ENCODE measurements around the gene C15orf40. TPM values are rescaled to one million over a fixed set of nuclear protein-coding genes. Genes with fewer than 3 reads are reported as not detected.

The C15orf40 gene
- total RNA-seq, 1 donor from 2014 or later, result 22.1 TPM

- intact Hi-C loops (cut with micrococcal nuclease), result loop anchor here (5.0 kb wide), 2 partner anchors 133 to 153 kb away; no protein-coding TSS in a partner anchor
- Mint-ChIP-seq H3K27me3 (ENCODE audit: low read depth) (peaks cover 20% of the 10 kb centered on the region), H3K9me3 (no peaks in the 10 kb centered on the region), H3K36me3 (ENCODE audit: low read depth) (no peaks in the 10 kb centered on the region), H3K4me3 (ENCODE audit: low read depth) (no peak overlapping the region), H3K27ac (no peak overlapping the region), H3K4me1 (ENCODE audit: low read depth) (peaks cover 25% of the 10 kb centered on the region)
- no peak for DNase-seq (ENCODE audit: low spot score)
Observed at GRCh38 chr15:82964890-82965289, 46.5 kb downstream of the C15orf40 start.

- intact Hi-C loops (cut with micrococcal nuclease), result no loop called here
Observed at GRCh38 chr15:82963471-82964341, 47.7 kb downstream of the C15orf40 start.

GRCh38 chr15:82960766-82961165 lies 50.7 kb downstream of the C15orf40 start:
- H3K9me3 Mint-ChIP-seq, result no peaks in the 10 kb centered on the region
- H3K4me3 Mint-ChIP-seq (ENCODE audit: low read depth), result no peak overlapping the region
- H3K27ac Mint-ChIP-seq, result no peak overlapping the region
- DNase-seq (ENCODE audit: low spot score), result no peak
- H3K36me3 Mint-ChIP-seq (ENCODE audit: low read depth), result no peaks in the 10 kb centered on the region
- H3K4me1 Mint-ChIP-seq (ENCODE audit: low read depth), result peaks cover 2% of the 10 kb centered on the region
- intact Hi-C loops (cut with micrococcal nuclease), result no loop called here
- H3K27me3 Mint-ChIP-seq (ENCODE audit: low read depth), result peaks cover 18% of the 10 kb centered on the region

More at GRCh38 chr15:82963471-82964341, 47.7 kb downstream of the C15orf40 start:
- peaks cover 22% of the 10 kb centered on the region for H3K4me1 Mint-ChIP-seq (ENCODE audit: low read depth)
- H3K27me3 Mint-ChIP-seq (ENCODE audit: low read depth), result peaks cover 18% of the 10 kb centered on the region
- H3K36me3 Mint-ChIP-seq (ENCODE audit: low read depth), result no peaks in the 10 kb centered on the region
- no peak overlapping the region for H3K4me3 Mint-ChIP-seq (ENCODE audit: low read depth)
- no peak overlapping the region for H3K27ac Mint-ChIP-seq
- no peaks in the 10 kb centered on the region for H3K9me3 Mint-ChIP-seq
- no peak for DNase-seq (ENCODE audit: low spot score)

- H3K27ac Mint-ChIP-seq, result no peak overlapping the region
- no peaks in the 10 kb centered on the region for H3K4me1 Mint-ChIP-seq (ENCODE audit: low read depth)
- intact Hi-C loops (cut with micrococcal nuclease), result no loop called here
- no peak overlapping the region for H3K4me3 Mint-ChIP-seq (ENCODE audit: low read depth)
- DNase-seq (ENCODE audit: low spot score), result no peak
- no peaks in the 10 kb centered on the region for H3K36me3 Mint-ChIP-seq (ENCODE audit: low read depth)
- peaks cover 18% of the 10 kb centered on the region for H3K27me3 Mint-ChIP-seq (ENCODE audit: low read depth)
- H3K9me3 Mint-ChIP-seq, result no peaks in the 10 kb centered on the region
Observed at GRCh38 chr15:82959423-82959822, 52.0 kb downstream of the C15orf40 start.

- Mint-ChIP-seq H3K27ac (no peak overlapping the region), H3K4me1 (ENCODE audit: low read depth) (no peaks in the 10 kb centered on the region), H3K27me3 (ENCODE audit: low read depth) (peaks cover 18% of the 10 kb centered on the region), H3K4me3 (ENCODE audit: low read depth) (no peak overlapping the region), H3K36me3 (ENCODE audit: low read depth) (no peaks in the 10 kb centered on the region), H3K9me3 (no peaks in the 10 kb centered on the region)
- intact Hi-C loops (cut with micrococcal nuclease), result no loop called here
- DNase-seq (ENCODE audit: low spot score), result no peak
Observed at GRCh38 chr15:82958638-82959037, 52.8 kb downstream of the C15orf40 start.

- H3K27ac Mint-ChIP-seq, result no peak within 1 kb of the TSS
- H3K4me1 Mint-ChIP-seq (ENCODE audit: low read depth), result peaks cover 6% of the 10 kb centered on the region
- peaks cover 8% of the 10 kb centered on the region for H3K36me3 Mint-ChIP-seq (ENCODE audit: low read depth)
- intact Hi-C loops (cut with micrococcal nuclease), result no loop called here
- H3K4me3 Mint-ChIP-seq (ENCODE audit: low read depth), result peak within 1 kb of the TSS; percentile 63
- peaks cover 2% of the 10 kb centered on the region for H3K27me3 Mint-ChIP-seq (ENCODE audit: low read depth)
- DNase-seq (ENCODE audit: low spot score), result peak; percentile 16
- no peaks in the 10 kb centered on the region for H3K9me3 Mint-ChIP-seq
Observed at GRCh38 chr15:82952158-82953081, 59.0 kb downstream of the C15orf40 start, which contains the start of gene HOMER2. TSS of gene HOMER2 (minus strand) at chr15:82952720. CDS start at chr15:82952535, 185 bp downstream.

GRCh38 chr15:82951472-82952157 lies 59.8 kb downstream of the C15orf40 start:
- H3K36me3 Mint-ChIP-seq (ENCODE audit: low read depth), result peaks cover 14% of the 10 kb centered on the region
- peaks cover 4% of the 10 kb centered on the region for H3K27me3 Mint-ChIP-seq (ENCODE audit: low read depth)
- no peak overlapping the region for H3K4me3 Mint-ChIP-seq (ENCODE audit: low read depth)
- DNase-seq (ENCODE audit: low spot score), result no peak
- intact Hi-C loops (cut with micrococcal nuclease), result loop anchor here (1.0 to 2.0 kb wide), 4 partner anchors 15 to 140 kb away; partner anchors contain the start of gene RAMAC
- H3K9me3 Mint-ChIP-seq, result no peaks in the 10 kb centered on the region
- H3K4me1 Mint-ChIP-seq (ENCODE audit: low read depth), result peaks cover 13% of the 10 kb centered on the region
- H3K27ac Mint-ChIP-seq, result no peak overlapping the region

- intact Hi-C loops (cut with micrococcal nuclease), result loop anchor here (1.0 to 2.0 kb wide), 5 partner anchors 14 to 140 kb away; partner anchors contain the start of gene RAMAC
- Mint-ChIP-seq H3K36me3 (ENCODE audit: low read depth) (peaks cover 18% of the 10 kb centered on the region), H3K27me3 (ENCODE audit: low read depth) (peaks cover 8% of the 10 kb centered on the region), H3K27ac (no peak overlapping the region), H3K9me3 (no peaks in the 10 kb centered on the region), H3K4me3 (ENCODE audit: low read depth) (no peak overlapping the region), H3K4me1 (ENCODE audit: low read depth) (peaks cover 17% of the 10 kb centered on the region)
- DNase-seq (ENCODE audit: low spot score), result no peak
Observed at GRCh38 chr15:82950746-82951370, 60.6 kb downstream of the C15orf40 start.

GRCh38 chr15:82950295-82950694 lies 61.1 kb downstream of the C15orf40 start:
- peaks cover 18% of the 10 kb centered on the region for H3K36me3 Mint-ChIP-seq (ENCODE audit: low read depth)
- H3K4me3 Mint-ChIP-seq (ENCODE audit: low read depth), result no peak overlapping the region
- H3K27ac Mint-ChIP-seq, result no peak overlapping the region
- peaks cover 8% of the 10 kb centered on the region for H3K27me3 Mint-ChIP-seq (ENCODE audit: low read depth)
- DNase-seq (ENCODE audit: low spot score), result no peak
- peaks cover 17% of the 10 kb centered on the region for H3K4me1 Mint-ChIP-seq (ENCODE audit: low read depth)
- no peaks in the 10 kb centered on the region for H3K9me3 Mint-ChIP-seq
- intact Hi-C loops (cut with micrococcal nuclease), result loop anchor here (1.0 to 2.0 kb wide), 4 partner anchors 13 to 117 kb away; partner anchors contain the start of gene RAMAC

GRCh38 chr15:82946155-82946701 lies 65.2 kb downstream of the C15orf40 start:
- intact Hi-C loops (cut with micrococcal nuclease), result no loop called here
- Mint-ChIP-seq H3K4me1 (ENCODE audit: low read depth) (peaks cover 15% of the 10 kb centered on the region), H3K4me3 (ENCODE audit: low read depth) (no peak overlapping the region), H3K9me3 (no peaks in the 10 kb centered on the region), H3K27ac (no peak overlapping the region), H3K27me3 (ENCODE audit: low read depth) (peaks cover 6% of the 10 kb centered on the region), H3K36me3 (ENCODE audit: low read depth) (peaks cover 17% of the 10 kb centered on the region)
- no peak for DNase-seq (ENCODE audit: low spot score)

GRCh38 chr15:82945326-82945725 lies 66.1 kb downstream of the C15orf40 start:
- peaks cover 15% of the 10 kb centered on the region for H3K4me1 Mint-ChIP-seq (ENCODE audit: low read depth)
- H3K36me3 Mint-ChIP-seq (ENCODE audit: low read depth), result peaks cover 17% of the 10 kb centered on the region
- H3K27ac Mint-ChIP-seq, result no peak overlapping the region
- H3K4me3 Mint-ChIP-seq (ENCODE audit: low read depth), result no peak overlapping the region
- H3K9me3 Mint-ChIP-seq, result no peaks in the 10 kb centered on the region
- DNase-seq (ENCODE audit: low spot score), result no peak
- intact Hi-C loops (cut with micrococcal nuclease), result no loop called here
- peaks cover 6% of the 10 kb centered on the region for H3K27me3 Mint-ChIP-seq (ENCODE audit: low read depth)

Measured in activated T-helper 2 cell treated with anti-CD3 and anti-CD28 coated beads, Interferon-gamma antibody, Interleukin-2, Interleukin-4, amounts not matched to agents 10 μg/mL and 5 μg/mL and 100 μg/mL, durations not matched to agents 14 hours and 24 hours and 36 hours (primary cell).